Lower leg skin (tissue), 4 donors: ENCODE measurements around the gene FBXW8. TPM values are rescaled to one million over a fixed set of nuclear protein-coding genes. Genes with fewer than 3 reads are reported as not detected.

Experiments
- DNase-seq, 2 donors: peaks; one replicate each; pipeline ENCODE4 v3.0.0-alpha.2; 2019; ENCODE audit warnings: low spot score in 2 of 2
- H3K4me3 ChIP-seq: fragments of 200-600 bp; sonication (generic); 2 replicates; pipeline ENCODE4 v1.5.1; 2017; ENCODE audit warnings: mild to moderate bottlenecking, low read depth; ENCODE audit not compliant: poor library complexity, severe bottlenecking
- CTCF ChIP-seq, 3 donors: fragments of 450-650 bp; IDR thresholded peaks; one replicate each; pipeline ENCODE4 v1.5.1; 2016; ENCODE audit warnings: antibody characterized with exemption in 3 of 3, mild to moderate bottlenecking in 3 of 3, moderate library complexity in 2 of 3
- POLR2A ChIP-seq, 2 donors: fragments of 450-650 bp; IDR thresholded peaks; one replicate each; pipeline ENCODE4 v1.6.1; 2016 to 2017; ENCODE audit warnings: antibody characterized with exemption in 2 of 2, mild to moderate bottlenecking in 1 of 2, moderate library complexity in 1 of 2
- WGBS, 2 donors: methylation state at CpG; one replicate each; pipeline ENCODE4 v1.1.5; 2018; 5-methylcytosine and 5-hydroxymethylcytosine counted together
- intact Hi-C: fragments of 100-400 bp; cut with DNase I; formaldehyde crosslinking; loops from one replicate; pipeline ENCODE4 v1.15.0; 2023; ENCODE audit warnings: low total_unique reads
- total RNA-seq, 4 donors: library from RNA; depleted of rRNA; stranded (reverse); fragments of >200 nt; gene quantifications; one replicate each; pipeline ENCODE4 v1.1.0, GENCODE V29; 2016

FBXW8 gene
- total RNA-seq, 4 donors from 2014 or later = 8.1 to 17.0 (median 15.8) TPM

- TF ChIP-seq CTCF (IDR thresholded peaks at IDR 0.05) (no peak), POLR2A (IDR thresholded peaks at IDR 0.05) (no peak)
- DNase-seq = no peak
- H3K4me3 ChIP-seq = no peak overlapping the region
- intact Hi-C loops = no loop called here
- 73 to 78% methylated on average over 30 of the region's 30 CpGs for WGBS, 2 donors
Observed at GRCh38 chr12:116969615-116970585, 59.1 kb downstream of the FBXW8 start.

- no peak for DNase-seq
- intact Hi-C loops = no loop called here
- no peak for TF ChIP-seq POLR2A (IDR thresholded peaks at IDR 0.05)
- no peak for TF ChIP-seq CTCF (IDR thresholded peaks at IDR 0.05)
- WGBS, 2 donors = 93 to 94% methylated on average over 4 of the region's 4 CpGs
- no peak overlapping the region for H3K4me3 ChIP-seq
Observed at GRCh38 chr12:116971222-116971621, 60.5 kb downstream of the FBXW8 start.

- no peak for TF ChIP-seq CTCF (IDR thresholded peaks at IDR 0.05)
- TF ChIP-seq POLR2A (IDR thresholded peaks at IDR 0.05) = no peak
- DNase-seq = no peak
- H3K4me3 ChIP-seq = no peak overlapping the region
- WGBS, 2 donors = 88 to 91% methylated on average over 3 of the region's 3 CpGs
- intact Hi-C loops = no loop called here
Observed at GRCh38 chr12:116975779-116976393, 65.1 kb downstream of the FBXW8 start.

GRCh38 chr12:116977465-116978380 is 67.0 kb downstream of the FBXW8 start:
- DNase-seq = no peak
- intact Hi-C loops = no loop called here
- TF ChIP-seq CTCF (IDR thresholded peaks at IDR 0.05) (no peak), POLR2A (IDR thresholded peaks at IDR 0.05) (no peak)
- no peak overlapping the region for H3K4me3 ChIP-seq
- 87 to 91% methylated on average over 13 of the region's 13 CpGs for WGBS, 2 donors

GRCh38 chr12:116978791-116979508 is 68.2 kb downstream of the FBXW8 start:
- intact Hi-C loops = no loop called here
- WGBS, 2 donors = 77 to 82% methylated on average over 7 of the region's 7 CpGs
- no peak for TF ChIP-seq CTCF (IDR thresholded peaks at IDR 0.05)
- TF ChIP-seq POLR2A (IDR thresholded peaks at IDR 0.05) = no peak
- DNase-seq = no peak
- H3K4me3 ChIP-seq = no peak overlapping the region
